Hepatocyte (in vitro differentiated cells): ENCODE results near the gene ZRSR2. TPM values are rescaled to one million over a fixed set of nuclear protein-coding genes. Genes with fewer than 3 reads are reported as not detected.

Source experiments
- DNase-seq: peaks from one replicate; pipeline ENCODE4 v3.0.0-alpha.2; 2016; ENCODE audit warnings: low spot score
- H2AFZ ChIP-seq: fragments of 200-600 bp; sonication (generic); 2 replicates; pipeline ENCODE4 v1.6.0; 2016; ENCODE audit warnings: antibody characterized with exemption, mild to moderate bottlenecking
- H3K27ac ChIP-seq: fragments of 200-600 bp; sonication (generic); 2 replicates; pipeline ENCODE4 v1.5.1; 2016; ENCODE audit warnings: mild to moderate bottlenecking
- H3K27me3 ChIP-seq: fragments of 200-600 bp; sonication (generic); 2 replicates; pipeline ENCODE4 v1.6.1; 2016
- H3K36me3 ChIP-seq: fragments of 200-600 bp; sonication (generic); replicated peaks from 2 replicates; pipeline ENCODE4 v1.5.1; 2016; ENCODE audit warnings: low read depth; ENCODE audit not compliant: insufficient read depth
- H3K4me1 ChIP-seq: fragments of 200-600 bp; sonication (generic); 2 replicates; pipeline ENCODE4 v1.5.1; 2016; ENCODE audit warnings: mild to moderate bottlenecking, moderate library complexity; ENCODE audit not compliant: insufficient read depth
- H3K4me2 ChIP-seq: fragments of 200-600 bp; sonication (generic); 2 replicates; pipeline ENCODE4 v1.6.0; 2016
- H3K4me3 ChIP-seq: fragments of 200-600 bp; sonication (generic); 2 replicates; pipeline ENCODE4 v1.5.1; 2016; ENCODE audit warnings: mild to moderate bottlenecking
- H3K79me2 ChIP-seq: fragments of 200-600 bp; sonication (generic); 2 replicates; pipeline ENCODE4 v1.6.0; 2017; ENCODE audit warnings: mild to moderate bottlenecking
- H3K9me2 ChIP-seq: fragments of 200-600 bp; sonication (generic); replicated peaks from 2 replicates; pipeline ENCODE4 v1.6.0; 2017; ENCODE audit warnings: mild to moderate bottlenecking; ENCODE audit not compliant: insufficient read depth
- H3K9me3 ChIP-seq: fragments of 200-600 bp; sonication (generic); 2 replicates; pipeline ENCODE4 v1.5.1; 2016; ENCODE audit warnings: low read depth, mild to moderate bottlenecking
- H4K20me1 ChIP-seq: fragments of 200-600 bp; sonication (generic); 2 replicates; pipeline ENCODE4 v1.6.0; 2016; ENCODE audit warnings: mild to moderate bottlenecking; ENCODE audit not compliant: insufficient read depth, poor library complexity, severe bottlenecking
- CTCF ChIP-seq: fragments of 200-600 bp; sonication (generic); IDR thresholded peaks from 2 replicates; pipeline ENCODE4 v1.5.1; 2016; ENCODE audit warnings: antibody characterized with exemption, mild to moderate bottlenecking; ENCODE audit not compliant: poor library complexity
- EZH2 ChIP-seq: fragments of 200-600 bp; sonication (generic); IDR thresholded peaks from 2 replicates; pipeline ENCODE4 v1.6.1; 2016; ENCODE audit warnings: antibody characterized with exemption, mild to moderate bottlenecking, borderline replicate concordance
- EZH2phosphoT487 ChIP-seq: fragments of 200-600 bp; sonication (generic); IDR thresholded peaks from one replicate; pipeline ENCODE4 v1.6.1; 2018; ENCODE audit warnings: antibody characterized with exemption, mild to moderate bottlenecking, low read depth, moderate library complexity; ENCODE audit not compliant: unreplicated experiment, severe bottlenecking
- WGBS: methylation state at CpG from one replicate; pipeline ENCODE4 v1.1.6; 2016; ENCODE audit warnings: low lambda C conversion rate; ENCODE audit errors: missing lambda C conversion rate; 5-methylcytosine and 5-hydroxymethylcytosine counted together
- polyA plus RNA-seq: library from polyadenylated mRNA; unstranded; fragments of >200 nt; fragmentation: Nextera tagmentation; extraction: Ambion mirVana; gene quantifications from 2 replicates; pipeline ENCODE4 v1.2.1, GENCODE V29; 2016
- total RNA-seq: library from RNA; depleted of rRNA; stranded (reverse); fragments of >200 nt; gene quantifications from 2 replicates; pipeline ENCODE4 v1.2.3, GENCODE V29; 2014

ZRSR2 gene
- total and polyA plus RNA-seq, 2 experiments from 2014 or later, result 8.1 to 15.7 TPM

- Histone ChIP-seq H4K20me1 (no peaks in the 10 kb centered on the region), H3K9me3 (no peaks in the 10 kb centered on the region), H3K4me3 (no peak overlapping the region), H3K4me1 (peaks cover 34% of the 10 kb centered on the region), H3K36me3 (no peaks in the 10 kb centered on the region), H3K27ac (peak overlapping the region; percentile 2), H2AFZ (no peak overlapping the region), H3K79me2 (peaks cover 2% of the 10 kb centered on the region), H3K9me2 (no peaks in the 10 kb centered on the region), H3K27me3 (no peaks in the 10 kb centered on the region), H3K4me2 (no peak overlapping the region)
- 70% methylated on average over 13 of the region's 13 CpGs for WGBS
- no peak for DNase-seq
- TF ChIP-seq EZH2, result no peak
- TF ChIP-seq EZH2phosphoT487, result no peak
- no peak for TF ChIP-seq CTCF
Measured at GRCh38 chrX:15747626-15748173, 42.6 kb upstream of the ZRSR2 start.

- WGBS, result 93% methylated on average over 3 of the region's 3 CpGs
- DNase-seq, result no peak
- no peaks in the 10 kb centered on the region for H3K9me2 ChIP-seq
- peak overlapping the region; percentile 78 for H3K27ac ChIP-seq
- H3K4me1 ChIP-seq, result peaks cover 34% of the 10 kb centered on the region
- no peak overlapping the region for H2AFZ ChIP-seq
- no peaks in the 10 kb centered on the region for H4K20me1 ChIP-seq
- H3K4me2 ChIP-seq, result no peak overlapping the region
- no peaks in the 10 kb centered on the region for H3K27me3 ChIP-seq
- no peaks in the 10 kb centered on the region for H3K9me3 ChIP-seq
- peaks cover 2% of the 10 kb centered on the region for H3K79me2 ChIP-seq
- no peak overlapping the region for H3K4me3 ChIP-seq
- H3K36me3 ChIP-seq, result no peaks in the 10 kb centered on the region
- no peak for TF ChIP-seq EZH2phosphoT487
- no peak for TF ChIP-seq EZH2
- TF ChIP-seq CTCF, result no peak
Measured at GRCh38 chrX:15748841-15749240, 41.4 kb upstream of the ZRSR2 start.

DNA sequence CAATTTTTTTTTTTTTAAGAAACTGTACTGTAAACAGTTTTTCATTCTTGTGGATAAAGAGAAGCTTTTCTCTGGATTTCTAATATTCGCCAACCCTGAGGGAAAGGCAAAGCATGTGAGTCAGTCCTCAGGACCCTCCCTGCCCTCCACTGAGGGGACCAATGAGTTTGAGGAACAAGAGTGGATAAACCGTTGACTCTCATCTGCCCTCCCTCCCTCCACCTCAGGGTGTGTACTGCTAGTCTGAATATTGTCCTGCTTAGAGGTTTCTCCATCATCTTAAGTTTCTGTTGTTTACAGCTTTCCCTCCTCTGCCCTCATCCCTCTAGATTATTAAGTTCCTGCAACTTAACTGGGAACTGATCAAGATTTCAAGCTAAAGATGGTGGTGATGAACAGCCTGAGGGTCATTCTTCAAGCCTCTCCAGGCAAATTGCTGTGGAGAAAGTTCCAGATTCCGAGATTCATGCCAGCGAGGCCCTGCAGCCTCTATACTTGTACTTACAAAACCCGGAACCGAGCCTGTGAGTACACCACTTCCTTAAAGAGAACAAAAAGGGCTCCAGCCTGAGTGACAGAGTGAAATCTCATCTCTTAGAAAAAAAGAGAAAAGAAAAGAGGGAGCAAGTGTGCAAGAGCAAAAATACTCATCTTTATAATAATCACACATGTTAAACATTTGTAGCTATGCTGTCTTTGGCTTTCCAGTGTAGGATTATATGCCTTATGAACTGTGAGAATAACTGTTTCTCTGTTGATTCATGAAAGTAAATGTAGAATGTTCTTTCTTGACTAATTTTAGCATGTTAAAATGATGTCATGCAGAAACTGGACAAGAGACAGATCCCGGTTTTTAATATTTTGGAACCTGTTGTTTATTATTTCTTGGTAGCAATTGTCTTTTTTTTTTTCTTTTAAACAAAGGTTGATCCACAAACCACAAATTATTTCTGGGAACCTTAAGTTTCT is 40.4 kb upstream of the ZRSR2 start:
- 76% methylated on average over 7 of the region's 7 CpGs for WGBS
- H3K9me2 ChIP-seq, result no peaks in the 10 kb centered on the region
- no peaks in the 10 kb centered on the region for H3K27me3 ChIP-seq
- no peak for DNase-seq
- peak overlapping the region; percentile 78 for H3K27ac ChIP-seq
- no peak overlapping the region for H2AFZ ChIP-seq
- TF ChIP-seq CTCF (no peak), EZH2 (no peak), EZH2phosphoT487 (no peak)
- H3K36me3 ChIP-seq, result no peaks in the 10 kb centered on the region
- H3K4me2 ChIP-seq, result no peak overlapping the region
- peaks cover 2% of the 10 kb centered on the region for H3K79me2 ChIP-seq
- H3K4me1 ChIP-seq, result peaks cover 34% of the 10 kb centered on the region
- H3K9me3 ChIP-seq, result no peaks in the 10 kb centered on the region
- H3K4me3 ChIP-seq, result no peak overlapping the region
- no peaks in the 10 kb centered on the region for H4K20me1 ChIP-seq
